HepG2 (cell line): ENCODE results near the gene MMP24OS. TPM values are rescaled to one million over a fixed set of nuclear protein-coding genes. Genes with fewer than 3 reads are reported as not detected.

Experiments used
- CBX1 ChIP-seq: IDR thresholded peaks from one replicate; pipeline ENCODE4 v1.6.1; 2016; ENCODE audit warnings: antibody characterized with exemption, low read depth
- CCDC6 ChIP-seq: sonication (generic); formaldehyde crosslinking; IDR thresholded peaks from 2 replicates; pipeline ENCODE4 v1.8.1; 2022; ENCODE audit warnings: mild to moderate bottlenecking, missing genetic modification reagents, moderate library complexity
- CHD2 ChIP-seq: IDR thresholded peaks from 2 replicates; pipeline ENCODE4 v1.6.1; 2011; ENCODE audit warnings: low read depth, low read length, improper control_type of control experiment
- GABPB1 ChIP-seq: IDR thresholded peaks from 2 replicates; pipeline ENCODE4 v1.6.1; 2016; ENCODE audit warnings: mild to moderate bottlenecking, missing genetic modification reagents, moderate library complexity, missing compliant biosample characterization
- JUNB ChIP-seq: sonication (generic); formaldehyde crosslinking; IDR thresholded peaks from 2 replicates; pipeline ENCODE4 v1.8.0; 2022; ENCODE audit warnings: missing genetic modification reagents, mild to moderate bottlenecking, borderline replicate concordance
- KDM6A ChIP-seq: IDR thresholded peaks from 2 replicates; pipeline ENCODE4 v1.6.1; 2016; ENCODE audit warnings: low read depth
- KLF15 ChIP-seq: sonication (generic); formaldehyde crosslinking; IDR thresholded peaks from 2 replicates; pipeline ENCODE4 v1.8.1; 2023; ENCODE audit warnings: borderline replicate concordance, mild to moderate bottlenecking, inconsistent platforms, missing genetic modification reagents, mixed read lengths
- KMT2A ChIP-seq: sonication (generic); formaldehyde crosslinking; IDR thresholded peaks from 2 replicates; pipeline ENCODE4 v1.4.0; 2020; ENCODE audit warnings: missing genetic modification reagents
- PCBP2 ChIP-seq: fragments of 200-400 bp; formaldehyde crosslinking; optimal IDR thresholded peaks from 2 replicates; pipeline ENCODE3; 2018; ENCODE audit warnings: low read length, low read depth; ENCODE audit not compliant: poor library complexity, severe bottlenecking
- SALL1 ChIP-seq: sonication (generic); formaldehyde crosslinking; IDR thresholded peaks from 2 replicates; pipeline ENCODE4 v1.8.0; 2022; ENCODE audit warnings: mild to moderate bottlenecking, missing genetic modification reagents
- SKI ChIP-seq: fragments of 450-650 bp; IDR thresholded peaks from one replicate; pipeline ENCODE4 v1.6.1; 2018; ENCODE audit warnings: mild to moderate bottlenecking; ENCODE audit not compliant: partially characterized antibody
- SNAPC2 ChIP-seq: sonication (generic); formaldehyde crosslinking; IDR thresholded peaks from 2 replicates; pipeline ENCODE4 v1.8.1; 2022; ENCODE audit warnings: mild to moderate bottlenecking, missing genetic modification reagents
- SRSF1 ChIP-seq: fragments of 200-400 bp; formaldehyde crosslinking; optimal IDR thresholded peaks from 2 replicates; pipeline ENCODE3; 2017; ENCODE audit warnings: mild to moderate bottlenecking, low read depth, low read length, moderate library complexity
- SRY ChIP-seq: sonication (generic); formaldehyde crosslinking; IDR thresholded peaks from 2 replicates; pipeline ENCODE4 v1.8.0; 2022; ENCODE audit warnings: mild to moderate bottlenecking, missing genetic modification reagents
- ZMAT3 ChIP-seq: sonication (generic); formaldehyde crosslinking; conservative IDR thresholded peaks from 2 replicates; pipeline ENCODE4 v1.7.0; 2021; ENCODE audit warnings: missing genetic modification reagents
- ZNF121 ChIP-seq: sonication (generic); formaldehyde crosslinking; IDR thresholded peaks from 2 replicates; pipeline ENCODE4 v1.5.0; 2020; ENCODE audit warnings: mild to moderate bottlenecking, missing genetic modification reagents
- ZNF251 ChIP-seq: sonication (generic); formaldehyde crosslinking; IDR thresholded peaks from 2 replicates; pipeline ENCODE4 v1.9.0; 2021; ENCODE audit warnings: mild to moderate bottlenecking, missing genetic modification reagents
- ZNF317 ChIP-seq: sonication (generic); formaldehyde crosslinking; IDR thresholded peaks from 2 replicates; pipeline ENCODE4 v1.5.0; 2020; ENCODE audit warnings: mild to moderate bottlenecking, missing genetic modification reagents
- ZNF703 ChIP-seq: sonication (generic); formaldehyde crosslinking; IDR thresholded peaks from 2 replicates; pipeline ENCODE4 v1.5.1; 2020; ENCODE audit warnings: missing genetic modification reagents, mild to moderate bottlenecking, moderate library complexity, borderline replicate concordance
- ZNF737 ChIP-seq: sonication (generic); formaldehyde crosslinking; IDR thresholded peaks from 2 replicates; pipeline ENCODE4 v1.5.0; 2020; ENCODE audit warnings: missing genetic modification reagents, mild to moderate bottlenecking, borderline replicate concordance
- polyA plus RNA-seq, 8 experiments: library from polyadenylated mRNA; depleted of rRNA in 3 of 8; stranded (reverse) in 7 of 8; unstranded in 1 of 8; fragments of >200 nt; fragmentation: Illumina TruSeq in 4 of 8; extraction: Trizol in 4 of 8; gene quantifications; 2 replicates each; pipeline versions ENCODE4 v1.2.1 to v1.2.3, GENCODE V29; 2011 to 2016; ENCODE audit warnings: low read depth in 4 of 8, missing spikeins in 1 of 8, mixed read lengths in 1 of 8; ENCODE audit not compliant: insufficient read depth in 1 of 8
- total RNA-seq, 5 experiments: library from RNA; depleted of rRNA; stranded (reverse); fragments of >200 nt; fragmentation: Illumina TruSeq; extraction: Trizol; gene quantifications; 2 replicates each; pipeline ENCODE4 v1.2.3, GENCODE V29; 2016; ENCODE audit warnings: low read depth in 1 of 5
- TF ChIP-seq, protein P1 (sequence below): sonication (generic); formaldehyde crosslinking; IDR thresholded peaks from 2 replicates; pipeline ENCODE4 v1.5.0; 2020; ENCODE audit warnings: mild to moderate bottlenecking, missing genetic modification reagents, borderline replicate concordance
- TF ChIP-seq, protein P2 (sequence below): IDR thresholded peaks from 2 replicates; pipeline ENCODE4 v1.6.1; 2016
- TF ChIP-seq, protein P3 (sequence below): sonication (generic); IDR thresholded peaks from 2 replicates; pipeline ENCODE4 v1.6.1; 2016; ENCODE audit warnings: low read depth, borderline replicate concordance

Gene MMP24OS
- total and polyA plus RNA-seq, 2 of the 13 experiments (the other 11 are each of a cell fraction or from before 2014, with no cell fraction given) = 6.0 to 8.5 TPM

DNA sequence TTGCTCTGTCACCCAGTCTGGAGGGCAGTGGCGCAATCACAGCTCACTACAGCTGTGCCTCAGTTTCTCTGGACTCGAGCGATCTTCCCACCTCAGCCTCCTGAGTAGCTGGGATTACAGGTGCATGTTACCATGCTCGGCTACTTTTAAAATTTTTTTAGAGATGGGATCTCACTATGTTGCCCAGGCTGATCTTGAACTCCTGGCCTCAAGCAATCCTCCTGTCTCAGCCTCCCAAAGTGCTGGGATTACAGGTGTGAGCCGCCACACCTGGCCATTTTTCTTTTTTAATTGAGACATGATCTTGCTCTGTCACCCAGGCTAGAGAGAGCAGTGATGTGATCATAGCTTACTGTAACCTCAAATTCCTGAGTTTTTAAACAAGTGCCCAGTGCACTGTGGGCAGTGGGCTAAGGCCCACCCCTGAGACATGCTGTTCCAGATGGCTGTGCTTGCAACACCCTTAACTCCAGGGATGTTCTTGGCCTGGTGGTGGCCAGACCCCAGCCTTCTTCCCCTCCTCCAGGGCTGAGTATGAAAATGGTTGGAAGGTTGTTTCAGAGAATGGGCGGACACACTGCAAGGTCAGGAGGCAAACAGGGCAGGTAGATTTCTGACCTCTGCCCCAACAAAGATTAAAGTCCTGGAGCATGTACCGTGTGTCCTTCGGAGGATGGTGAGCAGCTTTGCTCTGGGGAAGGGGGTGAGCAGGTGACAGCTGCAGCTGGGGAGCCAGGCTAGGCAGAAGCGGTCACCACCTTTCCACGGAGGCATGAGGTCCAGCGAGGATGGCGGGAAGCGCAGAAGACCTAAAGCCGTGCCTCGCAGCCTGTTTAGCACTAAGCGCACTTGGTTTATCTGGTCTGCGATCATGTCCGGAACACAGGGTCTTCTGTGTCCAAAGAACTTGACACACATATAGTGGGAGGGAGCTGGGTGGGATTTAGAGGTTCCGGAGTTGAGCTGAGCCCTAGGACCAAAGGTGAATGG lies 15.7 kb upstream of the MMP24OS start (continued):
- TF ChIP-seq, protein P1, sequence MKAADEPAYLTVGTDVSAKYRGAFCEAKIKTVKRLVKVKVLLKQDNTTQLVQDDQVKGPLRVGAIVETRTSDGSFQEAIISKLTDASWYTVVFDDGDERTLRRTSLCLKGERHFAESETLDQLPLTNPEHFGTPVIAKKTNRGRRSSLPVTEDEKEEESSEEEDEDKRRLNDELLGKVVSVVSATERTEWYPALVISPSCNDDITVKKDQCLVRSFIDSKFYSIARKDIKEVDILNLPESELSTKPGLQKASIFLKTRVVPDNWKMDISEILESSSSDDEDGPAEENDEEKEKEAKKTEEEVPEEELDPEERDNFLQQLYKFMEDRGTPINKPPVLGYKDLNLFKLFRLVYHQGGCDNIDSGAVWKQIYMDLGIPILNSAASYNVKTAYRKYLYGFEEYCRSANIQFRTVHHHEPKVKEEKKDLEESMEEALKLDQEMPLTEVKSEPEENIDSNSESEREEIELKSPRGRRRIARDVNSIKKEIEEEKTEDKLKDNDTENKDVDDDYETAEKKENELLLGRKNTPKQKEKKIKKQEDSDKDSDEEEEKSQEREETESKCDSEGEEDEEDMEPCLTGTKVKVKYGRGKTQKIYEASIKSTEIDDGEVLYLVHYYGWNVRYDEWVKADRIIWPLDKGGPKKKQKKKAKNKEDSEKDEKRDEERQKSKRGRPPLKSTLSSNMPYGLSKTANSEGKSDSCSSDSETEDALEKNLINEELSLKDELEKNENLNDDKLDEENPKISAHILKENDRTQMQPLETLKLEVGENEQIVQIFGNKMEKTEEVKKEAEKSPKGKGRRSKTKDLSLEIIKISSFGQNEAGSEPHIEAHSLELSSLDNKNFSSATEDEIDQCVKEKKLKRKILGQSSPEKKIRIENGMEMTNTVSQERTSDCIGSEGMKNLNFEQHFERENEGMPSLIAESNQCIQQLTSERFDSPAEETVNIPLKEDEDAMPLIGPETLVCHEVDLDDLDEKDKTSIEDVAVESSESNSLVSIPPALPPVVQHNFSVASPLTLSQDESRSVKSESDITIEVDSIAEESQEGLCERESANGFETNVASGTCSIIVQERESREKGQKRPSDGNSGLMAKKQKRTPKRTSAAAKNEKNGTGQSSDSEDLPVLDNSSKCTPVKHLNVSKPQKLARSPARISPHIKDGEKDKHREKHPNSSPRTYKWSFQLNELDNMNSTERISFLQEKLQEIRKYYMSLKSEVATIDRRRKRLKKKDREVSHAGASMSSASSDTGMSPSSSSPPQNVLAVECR = peak; percentile 53; the same call in 1 of the 2 replicates
- TF ChIP-seq PCBP2 = no peak
- TF ChIP-seq SKI = no peak
- no peak; the same call in 1 of the 2 replicates for TF ChIP-seq ZNF317
- TF ChIP-seq SRY (CRISPR knock-in tag) = no peak
- no peak for TF ChIP-seq KDM6A (CRISPR knock-in tag)
- no peak for TF ChIP-seq SNAPC2 (CRISPR knock-in tag)
- no peak for TF ChIP-seq KLF15 (CRISPR knock-in tag)
- TF ChIP-seq, protein P2, sequence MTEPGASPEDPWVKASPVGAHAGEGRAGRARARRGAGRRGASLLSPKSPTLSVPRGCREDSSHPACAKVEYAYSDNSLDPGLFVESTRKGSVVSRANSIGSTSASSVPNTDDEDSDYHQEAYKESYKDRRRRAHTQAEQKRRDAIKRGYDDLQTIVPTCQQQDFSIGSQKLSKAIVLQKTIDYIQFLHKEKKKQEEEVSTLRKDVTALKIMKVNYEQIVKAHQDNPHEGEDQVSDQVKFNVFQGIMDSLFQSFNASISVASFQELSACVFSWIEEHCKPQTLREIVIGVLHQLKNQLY (CRISPR knock-in tag) = no peak
- 0 out of 2 replicates have a peak, but pooled peaks have one; percentile 59 for TF ChIP-seq ZNF737 (CRISPR knock-in tag)
- TF ChIP-seq GABPB1 (CRISPR knock-in tag) = no peak
- peak; percentile 64 for TF ChIP-seq SRSF1
- TF ChIP-seq KMT2A = no peak; the same call in 1 of the 2 replicates
- TF ChIP-seq SALL1 (CRISPR knock-in tag) = peak; percentile 59; the same call in 1 of the 2 replicates
- TF ChIP-seq ZNF251 (CRISPR knock-in tag) = no peak
- no peak; the same call in 1 of the 2 replicates for TF ChIP-seq JUNB (CRISPR knock-in tag)
- no peak for TF ChIP-seq CHD2
- peak; percentile 70; the same call in 1 of the 2 replicates for TF ChIP-seq ZNF121 (CRISPR knock-in tag)
- no peak for TF ChIP-seq ZMAT3 (CRISPR knock-in tag)
- TF ChIP-seq CBX1 = no peak
- TF ChIP-seq CCDC6 (CRISPR knock-in tag) = no peak
- TF ChIP-seq ZNF703 (CRISPR knock-in tag) = no peak
- TF ChIP-seq, protein P3, sequence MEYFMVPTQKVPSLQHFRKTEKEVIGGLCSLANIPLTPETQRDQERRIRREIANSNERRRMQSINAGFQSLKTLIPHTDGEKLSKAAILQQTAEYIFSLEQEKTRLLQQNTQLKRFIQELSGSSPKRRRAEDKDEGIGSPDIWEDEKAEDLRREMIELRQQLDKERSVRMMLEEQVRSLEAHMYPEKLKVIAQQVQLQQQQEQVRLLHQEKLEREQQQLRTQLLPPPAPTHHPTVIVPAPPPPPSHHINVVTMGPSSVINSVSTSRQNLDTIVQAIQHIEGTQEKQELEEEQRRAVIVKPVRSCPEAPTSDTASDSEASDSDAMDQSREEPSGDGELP = no peak; the same call in 1 of the 2 replicates
